Endodermal cell (in vitro differentiated cells): ENCODE data around the gene TCF15. TPM values are rescaled to one million over a fixed set of nuclear protein-coding genes. Genes with fewer than 3 reads are reported as not detected.

Experiments
- DNase-seq: peaks from one replicate; pipeline ENCODE4 v3.0.0-alpha.2; 2017
- H3K27ac ChIP-seq: 2 replicates; pipeline ENCODE4 v1.5.1; 2013; ENCODE audit warnings: mild to moderate bottlenecking, low read depth, low read length, moderate library complexity
- H3K27me3 ChIP-seq: 2 replicates; pipeline ENCODE4 v1.6.1; 2013; ENCODE audit warnings: mild to moderate bottlenecking, low read length, moderate library complexity; ENCODE audit not compliant: insufficient read depth, control insufficient read depth, poor library complexity, severe bottlenecking
- H3K36me3 ChIP-seq: 2 replicates; pipeline ENCODE4 v1.7.0; 2013; ENCODE audit warnings: mild to moderate bottlenecking, low read length, moderate library complexity; ENCODE audit not compliant: control insufficient read depth, insufficient read depth
- H3K4me1 ChIP-seq: one replicate; pipeline ENCODE4 v1.7.0; 2013; ENCODE audit warnings: low read length; ENCODE audit not compliant: control insufficient read depth, insufficient read depth
- H3K4me3 ChIP-seq: 2 replicates; pipeline ENCODE4 v1.5.1; 2013; ENCODE audit warnings: mild to moderate bottlenecking, low read length, moderate library complexity
- H3K9ac ChIP-seq: 2 replicates; pipeline ENCODE4 v1.6.1; 2013; ENCODE audit warnings: mild to moderate bottlenecking, low read length, moderate library complexity; ENCODE audit not compliant: poor library complexity, severe bottlenecking; ENCODE audit errors: extremely low read depth
- H3K9me3 ChIP-seq: 2 replicates; pipeline ENCODE4 v1.6.1; 2013; ENCODE audit warnings: mild to moderate bottlenecking, low read length, moderate library complexity; ENCODE audit not compliant: control insufficient read depth
- H3K27ac Mint-ChIP-seq: 2 replicates; pipeline ENCODE4 v1.8.0; 2020; ENCODE audit warnings: mixed read lengths
- H3K27me3 Mint-ChIP-seq: 2 replicates; pipeline ENCODE4 v1.8.0; 2021; ENCODE audit warnings: mild to moderate bottlenecking, mixed read lengths; ENCODE audit not compliant: insufficient read depth
- H3K36me3 Mint-ChIP-seq: 2 replicates; pipeline ENCODE4 v1.8.0; 2020; ENCODE audit warnings: low read depth, mixed read lengths
- H3K4me1 Mint-ChIP-seq: 2 replicates; pipeline ENCODE4 v1.8.0; 2020; ENCODE audit warnings: mixed read lengths
- H3K4me3 Mint-ChIP-seq: 2 replicates; pipeline ENCODE4 v1.8.0; 2020; ENCODE audit warnings: mild to moderate bottlenecking, moderate library complexity, mixed read lengths
- H3K9me3 Mint-ChIP-seq: 2 replicates; pipeline ENCODE4 v1.8.0; 2020; ENCODE audit warnings: mild to moderate bottlenecking, mixed read lengths
- CTCF ChIP-seq: fragments of 200-600 bp; sonication (generic); conservative IDR thresholded peaks from 2 replicates; pipeline ENCODE4 v1.5.0; 2021; ENCODE audit warnings: antibody characterized with exemption, mild to moderate bottlenecking
- WGBS, 2 experiments: methylation state at CpG; one replicate each; pipeline versions ENCODE4 v1.1.5 to v1.1.7; 2013; ENCODE audit warnings: missing lambda C conversion rate in 2 of 2, mixed read lengths in 1 of 2; ENCODE audit not compliant: insufficient coverage in 1 of 2, insufficient read length in 1 of 2; 5-methylcytosine and 5-hydroxymethylcytosine counted together
- total RNA-seq, 2 donors: library from RNA; stranded (reverse); fragmentation: NEBNext Ultra II Directional in 1 of 2; extraction: Animal tissue kit (Norgen Biotek cat#: 25700) in 1 of 2; gene quantifications; 2 replicates in 1 of 2; 3 replicates in 1 of 2; pipeline ENCODE4 v1.2.1, GENCODE V29; 2021

TCF15 gene
- total RNA-seq, 2 donors from 2014 or later: 1.9 to 2.2 TPM

GRCh38 chr20:603116-603640 lies 6.9 kb downstream of the TCF15 start:
- H3K27ac Mint-ChIP-seq: no peak overlapping the region
- H3K36me3 Mint-ChIP-seq: no peaks in the 10 kb centered on the region
- Histone ChIP-seq H3K36me3 (no peaks in the 10 kb centered on the region), H3K9me3 (no peaks in the 10 kb centered on the region), H3K9ac (no peak overlapping the region), H3K4me3 (no peak overlapping the region), H3K4me1 (no peaks in the 10 kb centered on the region), H3K27ac (no peak overlapping the region), H3K27me3 (peaks cover 1% of the 10 kb centered on the region)
- H3K27me3 Mint-ChIP-seq: peaks cover 6% of the 10 kb centered on the region
- peak; percentile 37 for TF ChIP-seq CTCF
- no peaks in the 10 kb centered on the region for H3K4me1 Mint-ChIP-seq
- H3K4me3 Mint-ChIP-seq: no peak overlapping the region
- 87 to 100% methylated on average over 1 to 8 of the region's 8 CpGs for WGBS, 2 experiments
- no peak for DNase-seq
- no peaks in the 10 kb centered on the region for H3K9me3 Mint-ChIP-seq

DNA sequence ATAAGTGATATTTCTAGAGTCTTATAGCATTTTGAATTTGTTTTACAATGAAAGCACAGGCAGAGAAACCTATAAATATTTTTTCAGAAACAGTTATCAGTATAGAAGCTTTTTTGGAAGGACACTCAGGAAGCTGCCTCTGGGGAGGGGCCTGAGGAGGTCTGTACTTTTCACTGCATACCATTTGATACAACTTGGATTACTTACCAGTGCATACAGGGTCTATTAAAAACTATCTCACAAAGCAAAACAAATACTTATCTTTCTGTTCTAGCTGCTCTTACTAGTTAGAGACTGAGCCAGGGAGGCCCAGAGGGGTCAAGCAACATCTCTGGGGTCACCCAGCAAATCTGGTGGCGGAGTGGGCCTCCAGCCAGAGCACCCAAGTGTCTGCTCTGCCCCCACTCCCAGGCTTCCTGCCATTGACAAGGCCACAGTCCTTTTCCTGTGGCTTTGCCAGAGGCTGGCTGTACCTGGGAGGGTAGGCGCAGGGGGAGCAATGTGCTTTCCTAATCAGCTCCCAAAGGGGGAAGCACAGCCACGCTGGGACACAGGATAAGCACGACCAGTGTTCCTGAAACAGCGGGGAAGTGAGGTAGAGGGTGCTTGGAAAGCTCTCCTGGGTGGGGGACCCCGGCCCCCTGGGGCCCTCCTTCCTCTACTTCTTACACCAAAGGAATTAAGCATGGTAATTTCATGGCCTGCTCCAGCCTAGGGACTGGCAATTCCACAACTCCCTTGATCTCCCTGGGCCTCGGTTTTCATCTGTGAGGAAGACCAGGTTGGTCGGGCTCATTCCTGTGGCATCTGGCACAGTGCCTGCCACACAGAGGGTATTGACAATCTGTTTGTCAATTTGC lies 7.8 kb downstream of the TCF15 start:
- Histone ChIP-seq H3K4me1 (no peaks in the 10 kb centered on the region), H3K27me3 (no peaks in the 10 kb centered on the region), H3K4me3 (no peak overlapping the region), H3K9me3 (no peaks in the 10 kb centered on the region), H3K27ac (no peak overlapping the region), H3K9ac (no peak overlapping the region), H3K36me3 (no peaks in the 10 kb centered on the region)
- no peaks in the 10 kb centered on the region for H3K27me3 Mint-ChIP-seq
- H3K36me3 Mint-ChIP-seq: no peaks in the 10 kb centered on the region
- no peak for TF ChIP-seq CTCF
- no peak for DNase-seq
- no peak overlapping the region for H3K4me3 Mint-ChIP-seq
- no peaks in the 10 kb centered on the region for H3K4me1 Mint-ChIP-seq
- H3K27ac Mint-ChIP-seq: no peak overlapping the region
- no peaks in the 10 kb centered on the region for H3K9me3 Mint-ChIP-seq
- WGBS, 2 experiments: 81 to 87% methylated on average over 6 to 7 of the region's 8 CpGs

DNA sequence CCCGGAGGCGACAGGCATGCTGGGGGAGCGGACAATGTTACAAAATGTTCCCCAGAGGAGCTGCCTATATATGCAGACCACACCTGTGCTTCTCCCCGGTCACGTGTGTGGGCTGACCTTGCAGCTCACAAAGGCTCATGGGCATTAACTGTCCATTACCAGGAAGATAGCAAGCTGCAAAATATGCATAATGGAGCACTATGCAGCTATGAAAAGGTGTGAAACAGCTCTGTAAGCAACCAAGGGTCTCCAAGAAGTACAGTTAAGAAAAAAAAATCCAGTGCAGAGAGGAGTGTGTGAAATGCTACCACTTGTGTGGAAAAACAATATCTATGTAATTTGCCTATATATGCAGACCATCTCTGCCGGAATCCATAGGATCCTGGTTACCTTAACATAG lies 9.4 kb downstream of the TCF15 start:
- TF ChIP-seq CTCF: no peak
- Histone ChIP-seq H3K4me1 (no peaks in the 10 kb centered on the region), H3K27ac (no peak overlapping the region), H3K9me3 (no peaks in the 10 kb centered on the region), H3K4me3 (no peak overlapping the region), H3K9ac (no peak overlapping the region), H3K36me3 (no peaks in the 10 kb centered on the region), H3K27me3 (no peaks in the 10 kb centered on the region)
- Mint-ChIP-seq H3K27me3 (no peaks in the 10 kb centered on the region), H3K36me3 (no peaks in the 10 kb centered on the region), H3K4me1 (no peaks in the 10 kb centered on the region), H3K27ac (no peak overlapping the region), H3K4me3 (no peak overlapping the region), H3K9me3 (no peaks in the 10 kb centered on the region)
- 86 to 95% methylated on average over 3 to 6 of the region's 6 CpGs for WGBS, 2 experiments
- no peak for DNase-seq
